GM12878 (cell line): Measurements from ENCODE around the gene BIRC6.

Experiments used
- CHD2 ChIP-seq: IDR thresholded peaks from 2 replicates; pipeline ENCODE4 v1.6.1; 2011; ENCODE audit warnings: low read depth, low read length, improper control_type of control experiment, borderline replicate concordance
- CREB1 ChIP-seq: IDR thresholded peaks from 2 replicates; pipeline ENCODE4 v1.6.1; 2012; ENCODE audit warnings: low read depth, mild to moderate bottlenecking, inconsistent platforms
- CTCF ChIP-seq, 3 experiments: IDR thresholded peaks in 2 of 3; conservative IDR thresholded peaks in 1 of 3; 2 replicates each; pipeline ENCODE4 v1.5.1; 2011; ENCODE audit warnings: low read depth in 3 of 3, low read length in 3 of 3, mild to moderate bottlenecking in 3 of 3, control low read depth in 2 of 3, moderate library complexity in 2 of 3, inconsistent platforms in 1 of 3, mixed read lengths in 1 of 3; ENCODE audit not compliant: control insufficient read depth in 2 of 3, insufficient read depth in 1 of 3; ENCODE audit errors: extremely low read depth in 1 of 3
- GABPA ChIP-seq: IDR thresholded peaks from 2 replicates; pipeline ENCODE4 v1.6.1; 2014; ENCODE audit warnings: antibody characterized with exemption, low read depth, mild to moderate bottlenecking, inconsistent platforms
- HDAC2 ChIP-seq: fragments of 200-600 bp; sonication (generic); IDR thresholded peaks from 2 replicates; pipeline ENCODE4 v1.6.1; 2017
- MAX ChIP-seq: IDR thresholded peaks from 2 replicates; pipeline ENCODE4 v1.6.1; 2012; ENCODE audit warnings: low read depth, low read length, improper control_type of control experiment
- MXI1 ChIP-seq: fragments of 150-350 bp; IDR thresholded peaks from 2 replicates; pipeline ENCODE4 v1.6.1; 2011; ENCODE audit warnings: low read depth, mild to moderate bottlenecking, inconsistent platforms, low read length, improper control_type of control experiment
- POLR2A ChIP-seq: IDR thresholded peaks from 2 replicates; pipeline ENCODE4 v1.6.1; 2011; ENCODE audit warnings: low read depth, mild to moderate bottlenecking, low read length
- SPI1 ChIP-seq: IDR thresholded peaks from 2 replicates; pipeline ENCODE4 v1.6.1; 2011; ENCODE audit warnings: low read depth, mild to moderate bottlenecking, low read length, moderate library complexity, borderline replicate concordance; ENCODE audit not compliant: insufficient read depth
- ZBTB11 ChIP-seq: fragments of 450-650 bp; formaldehyde crosslinking; IDR thresholded peaks from 2 replicates; pipeline ENCODE4 v1.5.0; 2022; ENCODE audit warnings: mild to moderate bottlenecking, missing genetic modification characterization

GRCh38 chr2:32425719-32426141 is 68.9 kb downstream of the BIRC6 start:
- TF ChIP-seq ZBTB11 (CRISPR knock-in tag), result no peak
- TF ChIP-seq CHD2, result no peak
- no peak for TF ChIP-seq MXI1
- no peak for TF ChIP-seq CTCF (IDR thresholded peaks at IDR 0.05 in 2 of 3, conservative IDR thresholded peaks at IDR 0.05 in 1 of 3; ENCODE audit: control insufficient read depth in 2 of 3, extremely low read depth in 1 of 3, insufficient read depth in 1 of 3, low read depth in 3 of 3, low read length in 3 of 3)
- TF ChIP-seq SPI1, result no peak
- no peak for TF ChIP-seq GABPA
- no peak for TF ChIP-seq MAX
- TF ChIP-seq POLR2A, result no peak
- no peak for TF ChIP-seq HDAC2
- TF ChIP-seq CREB1, result no peak
